ENCODE results near the gene NEUROD1.

Gene NEUROD1

DNA sequence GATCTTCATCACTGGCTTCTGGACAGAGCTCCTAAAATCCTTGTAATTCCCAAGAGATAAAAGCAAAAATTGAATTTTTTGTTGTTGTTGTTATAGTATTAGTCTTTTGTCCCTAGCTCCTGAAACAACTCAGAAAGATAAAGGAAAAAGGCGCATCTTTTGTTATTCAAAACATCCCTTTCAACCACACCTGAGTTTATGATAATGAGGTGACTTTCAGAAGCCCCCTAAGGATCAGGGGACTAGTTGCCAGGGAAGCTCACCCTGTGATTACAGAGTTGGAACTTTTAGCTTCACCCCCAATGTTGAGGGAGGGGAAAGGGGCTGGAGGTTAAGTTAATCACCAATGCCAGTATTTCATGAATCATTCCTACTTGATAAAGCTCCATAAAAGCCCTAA lies 13.1 kb downstream of the NEUROD1 start:
- TF ChIP-seq GATA3 (IDR thresholded peaks at IDR 0.05; ENCODE audit: low read depth, low read length) (no peak), GATA2 (IDR thresholded peaks at IDR 0.05; ENCODE audit: low read depth, low read length) (no peak)

DNA sequence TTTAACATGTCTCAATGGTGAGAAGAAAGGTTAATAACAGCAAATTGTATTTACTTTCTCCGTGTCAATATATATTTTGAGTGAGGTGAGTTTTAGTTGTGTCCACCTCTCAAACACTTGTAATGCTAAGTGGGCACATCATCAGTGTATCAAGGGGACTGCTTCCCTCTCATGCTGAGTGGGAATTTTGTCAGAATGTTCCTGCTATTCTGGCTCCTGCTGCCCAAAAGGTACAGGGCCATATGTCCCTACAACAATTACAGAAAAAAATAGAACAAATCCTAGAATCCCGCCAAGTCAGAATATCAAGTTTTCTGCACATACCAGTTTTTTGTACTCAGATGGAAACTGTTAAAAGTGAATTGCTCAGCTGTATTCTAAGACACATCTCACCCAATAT lies 18.0 kb downstream of the NEUROD1 start:
- TF ChIP-seq GATA2 (IDR thresholded peaks at IDR 0.05; ENCODE audit: low read depth, low read length) = no peak
- TF ChIP-seq GATA3 (IDR thresholded peaks at IDR 0.05; ENCODE audit: low read depth, low read length) = no peak

DNA sequence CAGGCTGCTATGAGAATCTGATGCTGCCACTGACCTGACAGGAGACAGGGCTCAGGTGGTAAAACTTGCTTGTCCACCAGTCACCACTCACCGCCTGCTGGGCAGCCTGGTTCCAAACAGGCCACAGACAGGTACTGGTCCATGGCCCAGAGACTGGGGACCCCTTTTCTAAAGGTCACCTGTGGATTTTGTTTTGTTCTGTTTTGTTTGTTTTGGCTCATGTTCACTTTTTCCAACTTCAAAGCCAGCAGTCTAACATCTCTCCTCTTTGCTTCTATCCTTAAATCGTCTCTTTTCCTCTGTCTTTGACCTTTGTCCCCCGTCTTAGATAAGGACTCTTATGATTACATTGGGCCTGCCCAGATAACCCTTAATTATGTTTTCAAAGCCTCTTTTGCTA lies 20.1 kb downstream of the NEUROD1 start:
- TF ChIP-seq GATA3 (IDR thresholded peaks at IDR 0.05; ENCODE audit: low read depth, low read length) (no peak), GATA2 (IDR thresholded peaks at IDR 0.05; ENCODE audit: low read depth, low read length) (no peak)

DNA sequence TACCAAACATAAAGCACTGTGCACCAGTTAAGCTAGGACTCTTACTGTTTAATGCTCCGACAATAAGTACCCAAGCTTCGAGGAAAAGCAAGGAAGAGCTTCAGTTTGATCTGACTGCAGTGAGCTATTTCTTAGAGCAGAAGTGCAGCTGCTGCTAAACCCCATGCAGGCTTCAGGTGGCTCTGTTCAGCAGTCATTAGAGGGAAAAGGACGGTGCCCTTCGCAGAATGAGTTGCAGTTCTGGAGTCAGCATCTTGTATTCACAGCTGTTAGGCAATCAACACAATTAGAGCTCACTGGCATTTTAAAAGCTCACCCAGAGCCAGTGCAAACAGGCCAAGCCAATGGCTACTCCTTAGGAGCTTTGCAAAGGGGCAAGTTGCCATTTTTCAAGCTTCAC lies 21.9 kb downstream of the NEUROD1 start:
- TF ChIP-seq GATA3 (IDR thresholded peaks at IDR 0.05; ENCODE audit: low read depth, low read length) (no peak), GATA2 (IDR thresholded peaks at IDR 0.05; ENCODE audit: low read depth, low read length) (no peak)

DNA sequence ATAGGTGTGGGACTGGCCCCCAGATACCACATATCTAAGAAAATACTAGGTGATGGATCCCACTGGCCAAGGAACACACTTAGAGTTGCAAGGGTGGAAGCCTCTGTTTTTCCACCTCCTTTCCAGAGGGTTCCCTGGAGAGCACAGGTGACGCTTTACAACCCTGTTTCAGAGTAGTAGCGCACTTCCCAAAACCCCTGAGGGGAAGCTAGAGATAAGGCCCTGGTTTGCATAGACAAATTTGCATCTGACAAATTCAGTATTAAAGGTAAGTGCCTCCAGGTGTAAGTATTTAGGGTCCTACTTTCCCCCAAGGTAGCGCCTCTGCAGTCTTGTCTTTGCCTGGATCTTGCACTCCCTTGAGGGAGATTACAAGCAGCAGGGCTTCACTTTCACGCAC lies 22.9 kb downstream of the NEUROD1 start:
- no peak for TF ChIP-seq GATA2 (IDR thresholded peaks at IDR 0.05; ENCODE audit: low read depth, low read length)
- TF ChIP-seq GATA3 (IDR thresholded peaks at IDR 0.05; ENCODE audit: low read depth, low read length) = no peak

DNA sequence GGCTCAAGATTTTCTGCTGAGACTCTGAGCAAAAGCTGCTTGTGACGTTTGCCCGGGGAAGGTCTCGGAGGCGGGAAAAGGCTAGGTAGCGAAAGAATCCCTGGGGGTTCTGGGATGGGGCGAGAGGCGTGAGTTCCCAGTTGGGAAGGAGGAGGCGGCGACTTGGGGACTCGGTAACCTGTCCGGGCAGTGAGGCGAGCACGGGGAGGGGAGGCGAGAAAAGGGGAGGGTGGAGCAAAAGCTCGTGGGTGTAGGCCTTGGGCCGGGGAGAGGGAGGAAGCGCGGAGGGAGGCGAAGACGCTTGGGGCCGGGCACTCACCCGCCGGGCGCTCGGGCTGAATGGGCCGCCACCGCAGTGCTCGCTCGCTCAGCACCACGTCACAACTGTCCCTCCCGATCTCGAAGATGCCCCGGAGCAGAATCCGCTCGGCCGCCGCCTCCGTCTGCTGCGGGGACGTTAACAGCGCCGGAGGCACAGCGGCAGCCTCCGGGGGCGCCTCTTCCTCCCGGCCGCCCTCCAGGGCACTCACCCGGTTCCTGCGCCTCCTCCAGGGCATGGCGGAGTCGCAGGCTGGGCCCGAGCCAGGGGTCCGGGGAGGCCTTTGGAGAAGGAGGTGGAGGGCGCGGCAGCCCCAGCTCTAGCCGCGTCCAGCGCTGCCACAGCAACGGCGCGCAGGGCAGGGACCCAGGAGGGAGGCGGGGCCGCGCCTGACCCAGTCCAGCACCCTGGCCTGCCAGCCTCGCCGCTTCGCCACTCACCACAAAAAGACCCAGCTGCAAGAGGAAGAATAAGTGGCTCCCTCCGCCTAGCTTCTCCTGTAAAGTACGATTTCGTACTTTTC lies 23.6 kb downstream of the NEUROD1 start, which contains the start of gene CERKL:
Gene CERKL (minus strand): TSS at position 656 of the 842 bp plus-strand sequence. CDS start 99 bp downstream, at position 557.
- no peak for TF ChIP-seq GATA2 (IDR thresholded peaks at IDR 0.05; ENCODE audit: low read depth, low read length)
- no peak for TF ChIP-seq GATA3 (IDR thresholded peaks at IDR 0.05; ENCODE audit: low read depth, low read length)

DNA sequence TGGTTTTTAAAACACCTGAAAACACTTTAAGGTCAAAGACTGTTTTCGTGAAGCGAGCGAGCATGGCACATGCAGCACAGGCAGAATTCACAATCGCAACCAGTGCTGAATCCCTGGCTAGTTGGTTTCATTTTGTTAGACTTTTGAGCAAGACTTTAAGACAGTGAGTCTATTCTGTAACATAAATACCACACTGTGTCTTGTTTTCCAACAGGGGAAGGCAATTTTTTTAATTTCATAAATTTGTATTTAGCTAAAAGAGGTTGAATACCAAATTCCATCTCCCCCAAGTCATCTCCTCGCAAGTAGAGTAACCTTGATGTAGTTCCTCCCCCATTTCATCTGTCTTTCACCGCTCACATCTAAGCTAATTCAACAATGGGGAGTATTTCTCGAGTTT lies 24.8 kb downstream of the NEUROD1 start:
- TF ChIP-seq GATA2 (IDR thresholded peaks at IDR 0.05; ENCODE audit: low read depth, low read length) (no peak), GATA3 (IDR thresholded peaks at IDR 0.05; ENCODE audit: low read depth, low read length) (no peak)

DNA sequence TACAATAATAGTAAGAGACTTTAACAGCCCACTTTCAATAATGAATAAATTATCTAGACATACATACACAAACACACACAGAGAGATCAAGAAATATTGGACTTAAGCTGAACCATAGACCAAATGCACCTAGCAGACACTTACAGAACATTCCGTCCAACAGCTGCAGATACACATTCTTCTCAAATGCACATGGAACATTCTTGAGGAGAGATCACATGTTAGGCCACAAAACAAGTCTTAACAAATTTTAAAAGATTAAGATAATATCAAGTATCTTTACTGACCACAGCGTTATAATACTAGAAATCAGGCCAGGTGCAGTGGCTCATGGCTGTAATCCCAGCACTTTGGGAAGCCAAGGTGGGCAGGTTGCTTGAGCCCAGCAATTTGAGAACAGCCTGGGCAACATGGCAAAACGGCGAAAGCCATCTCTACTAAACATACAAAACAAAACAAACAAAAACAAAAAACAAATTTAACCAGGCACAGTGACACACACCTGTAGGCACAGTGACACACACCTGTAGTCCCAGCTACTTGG lies 30.8 kb downstream of the NEUROD1 start:
- TF ChIP-seq GATA2 (IDR thresholded peaks at IDR 0.05; ENCODE audit: low read depth, low read length) = no peak
- no peak for TF ChIP-seq GATA3 (IDR thresholded peaks at IDR 0.05; ENCODE audit: low read depth, low read length)

DNA sequence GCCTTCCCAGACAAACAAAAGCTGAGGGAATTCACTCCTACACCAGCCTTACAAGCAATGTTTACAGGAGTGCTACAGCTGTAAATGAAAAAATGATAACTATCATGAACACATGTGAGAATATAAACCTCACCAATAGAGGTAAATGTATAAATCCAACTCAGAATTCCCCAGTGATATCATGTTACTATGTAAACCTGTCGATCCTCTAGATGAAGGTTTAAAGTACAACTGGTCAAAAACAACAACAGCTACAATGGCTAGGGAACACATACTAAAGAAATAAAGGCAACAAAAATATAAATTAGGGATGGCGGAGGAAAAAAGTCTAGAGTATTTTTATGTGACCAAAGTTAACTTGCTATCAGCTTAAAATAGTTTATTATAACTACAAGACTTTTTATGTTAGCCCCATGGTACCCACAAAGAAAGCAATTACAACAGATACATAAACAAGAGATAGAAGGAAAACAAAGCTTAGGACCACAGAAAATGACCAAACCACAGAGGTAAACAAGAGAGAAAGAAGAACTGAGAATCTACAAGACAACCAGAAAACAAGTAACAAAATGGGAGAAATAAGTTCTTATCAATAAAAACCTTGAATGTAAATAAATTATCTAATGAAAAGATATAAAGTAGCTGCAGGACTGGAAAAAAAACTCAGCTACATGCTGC lies 31.7 kb downstream of the NEUROD1 start:
- TF ChIP-seq GATA2 (IDR thresholded peaks at IDR 0.05; ENCODE audit: low read depth, low read length) (no peak), GATA3 (IDR thresholded peaks at IDR 0.05; ENCODE audit: low read depth, low read length) (no peak)

DNA sequence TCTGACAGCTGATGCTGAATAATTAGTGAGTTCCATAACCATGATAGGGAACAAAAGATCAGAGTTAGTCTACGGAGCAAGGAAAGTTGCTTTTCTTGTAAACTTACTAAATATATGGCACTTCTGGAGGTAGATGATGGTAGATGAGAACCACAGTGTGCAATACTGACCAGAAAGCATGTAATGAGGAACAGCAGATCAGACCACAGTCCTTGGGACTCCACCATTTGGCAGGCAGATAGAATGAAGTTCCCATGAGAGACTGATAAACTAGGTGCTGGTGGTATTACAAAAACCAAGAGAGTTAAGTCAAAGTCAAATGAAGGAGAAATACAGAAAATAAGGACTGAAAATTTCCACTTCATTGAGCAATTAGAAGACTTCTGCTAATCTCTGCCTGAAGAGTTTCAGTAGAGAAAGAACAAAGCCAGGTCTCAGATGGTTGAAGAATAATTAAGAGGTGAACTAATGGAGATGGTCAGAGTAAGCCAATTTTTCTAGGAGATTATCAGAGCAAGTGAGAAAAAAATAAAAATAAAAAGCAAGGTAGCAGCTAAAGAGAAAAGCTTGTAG lies 33.8 kb downstream of the NEUROD1 start:
- no peak for TF ChIP-seq GATA2 (IDR thresholded peaks at IDR 0.05; ENCODE audit: low read depth, low read length)
- no peak for TF ChIP-seq GATA3 (IDR thresholded peaks at IDR 0.05; ENCODE audit: low read depth, low read length)

DNA sequence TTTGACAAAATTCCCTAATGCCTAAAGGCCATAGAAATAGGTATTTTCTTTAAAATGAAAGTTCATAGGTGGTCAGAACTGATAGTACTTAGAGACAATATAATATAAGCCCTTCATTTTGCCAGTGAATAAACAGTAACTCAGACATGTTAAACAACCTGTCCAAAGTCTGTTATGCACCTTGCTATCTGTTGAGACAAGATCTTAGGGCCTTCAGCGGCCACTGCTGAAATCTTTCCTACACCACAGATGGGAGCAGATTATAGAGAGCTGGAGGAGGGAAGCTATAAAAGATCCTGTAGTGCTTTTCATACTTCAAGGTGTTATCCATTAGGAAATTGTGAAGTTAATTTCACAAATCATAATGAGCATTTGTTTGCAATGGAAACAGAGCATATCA lies 37.2 kb downstream of the NEUROD1 start:
- TF ChIP-seq GATA3 (IDR thresholded peaks at IDR 0.05; ENCODE audit: low read depth, low read length) (no peak), GATA2 (IDR thresholded peaks at IDR 0.05; ENCODE audit: low read depth, low read length) (no peak)

DNA sequence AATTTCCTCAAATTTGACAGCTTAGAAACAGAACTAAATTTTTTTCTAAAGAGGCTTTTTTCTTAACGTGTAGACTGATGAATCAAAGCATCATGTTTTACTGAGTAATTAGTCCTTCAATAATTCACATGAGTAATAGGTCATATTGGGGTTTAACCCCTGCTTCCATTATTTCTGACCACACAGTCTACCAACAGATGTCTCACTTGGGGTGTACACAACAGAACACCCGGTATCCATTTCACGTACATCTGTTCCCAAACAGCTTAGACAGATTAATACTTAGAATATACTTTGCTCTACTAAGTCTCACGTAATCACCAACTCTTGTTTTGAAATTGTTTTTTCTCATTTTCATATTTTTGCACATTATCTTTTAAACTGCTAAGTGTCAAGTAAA lies 38.2 kb downstream of the NEUROD1 start:
- TF ChIP-seq GATA3 (IDR thresholded peaks at IDR 0.05; ENCODE audit: low read depth, low read length) (no peak), GATA2 (IDR thresholded peaks at IDR 0.05; ENCODE audit: low read depth, low read length) (no peak)

DNA sequence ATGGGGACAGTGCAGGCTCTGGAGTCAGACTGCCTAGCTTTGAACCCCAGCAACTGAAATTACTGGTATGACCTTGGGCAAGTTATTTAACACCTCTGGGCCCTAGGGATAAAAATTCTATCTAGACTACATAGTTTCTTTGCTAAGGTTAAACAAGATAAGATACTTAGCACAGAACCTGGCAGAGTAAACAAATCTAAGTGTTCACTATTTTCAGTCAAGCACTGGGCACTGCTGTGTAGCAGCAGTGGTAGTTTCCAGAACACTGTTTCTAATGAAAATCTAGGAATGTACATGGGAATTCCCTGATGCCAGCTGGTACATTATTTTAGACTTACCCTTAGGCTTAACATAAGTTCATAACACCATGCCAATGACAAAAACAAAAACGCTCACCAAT lies 40.6 kb downstream of the NEUROD1 start:
- TF ChIP-seq GATA2 (IDR thresholded peaks at IDR 0.05; ENCODE audit: low read depth, low read length) (no peak), GATA3 (IDR thresholded peaks at IDR 0.05; ENCODE audit: low read depth, low read length) (no peak)

DNA sequence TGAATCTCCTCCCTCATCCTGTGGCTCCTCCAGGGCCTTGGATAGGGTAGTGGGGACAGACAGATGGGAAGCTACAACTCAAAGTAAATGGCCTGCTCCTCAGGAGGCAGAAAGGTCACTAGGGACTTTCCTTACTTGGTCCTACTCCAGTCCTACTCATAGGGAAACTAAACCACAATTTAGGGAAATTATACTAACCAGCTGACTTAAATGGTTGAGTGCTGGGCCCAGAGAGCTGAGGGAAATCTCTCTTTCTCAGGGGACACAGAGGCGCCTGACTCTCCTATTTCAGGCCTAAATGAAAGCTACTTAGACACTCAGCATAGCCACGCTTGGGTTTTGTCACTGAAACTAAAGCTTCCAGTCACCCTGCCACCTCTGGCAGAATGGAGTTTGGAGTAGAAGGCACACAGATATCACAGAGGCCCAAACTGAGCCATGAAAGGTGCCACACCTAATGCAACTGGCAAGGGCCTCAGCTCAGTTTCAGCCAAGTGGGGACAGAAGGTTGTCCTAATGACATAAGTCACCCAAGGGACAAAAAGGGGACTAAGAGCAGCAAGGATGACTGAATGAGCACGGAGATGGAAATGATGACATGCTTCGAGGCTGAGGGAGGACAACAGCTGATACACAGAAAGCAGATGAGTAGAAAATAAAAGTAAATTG lies 47.5 kb downstream of the NEUROD1 start:
- no peak for TF ChIP-seq GATA3 (IDR thresholded peaks at IDR 0.05; ENCODE audit: low read depth, low read length)
- TF ChIP-seq GATA2 (IDR thresholded peaks at IDR 0.05; ENCODE audit: low read depth, low read length) = no peak
